OCI-LY7 (cell line): Measurements from ENCODE around the gene SND1. TPM values are rescaled to one million over a fixed set of nuclear protein-coding genes. Genes with fewer than 3 reads are reported as not detected.

Experiments used
- BruUV-seq: library from RNA; stranded (reverse); fragments of 400-500 nt; replicated peaks from 2 replicates; lab custom pipeline; 2021; lab: Mats Ljungman, UMichigan
- CTCF ChIA-PET: fragments of 300-600 bp; sonication (Branson Sonifier 250); formaldehyde crosslinking; loops from one replicate; lab custom pipeline; 2022; ENCODE audit warnings: antibody characterized with exemption; ENCODE audit not compliant: unreplicated experiment; lab: Charles Lee
- POLR2A ChIA-PET: fragments of 300-600 bp; sonication (Branson Sonifier 250); formaldehyde crosslinking; loops from one replicate; lab custom pipeline; 2022; ENCODE audit warnings: antibody characterized with exemption; lab: Charles Lee
- DNase-seq: peaks from one replicate; pipeline ENCODE4 v3.0.0-alpha.2; 2015; ENCODE audit warnings: low spot score
- H2AFZ ChIP-seq: fragments of 200-600 bp; sonication (generic), shearing (Covaris generic); 2 replicates; pipeline ENCODE4 v1.6.1; 2014; ENCODE audit warnings: mild to moderate bottlenecking, antibody characterized with exemption, low read length, moderate library complexity
- H3K27ac ChIP-seq: fragments of 200-600 bp; sonication (generic); 2 replicates; pipeline ENCODE4 v1.5.1; 2014; ENCODE audit warnings: mixed run types, low read depth, mild to moderate bottlenecking, moderate library complexity, low read length, inconsistent platforms; ENCODE audit not compliant: poor library complexity, severe bottlenecking
- H3K36me3 ChIP-seq: fragments of 200-600 bp; sonication (generic); 2 replicates; pipeline ENCODE4 v1.6.1; 2014; ENCODE audit warnings: mild to moderate bottlenecking, antibody characterized with exemption, low read length, moderate library complexity, mixed read lengths; ENCODE audit not compliant: insufficient read depth
- H3K4me1 ChIP-seq: fragments of 200-600 bp; sonication (generic); 2 replicates; pipeline ENCODE4 v1.5.1; 2014; ENCODE audit warnings: mild to moderate bottlenecking, low read length; ENCODE audit not compliant: insufficient read depth, poor library complexity, severe bottlenecking
- H3K4me2 ChIP-seq: fragments of 200-600 bp; sonication (generic); 2 replicates; pipeline ENCODE4 v1.6.1; 2014; ENCODE audit warnings: mild to moderate bottlenecking, low read length
- H3K4me3 ChIP-seq: fragments of 200-600 bp; sonication (generic); 2 replicates; pipeline ENCODE4 v1.5.1; 2014; ENCODE audit warnings: mild to moderate bottlenecking, low read depth, low read length; ENCODE audit not compliant: poor library complexity, severe bottlenecking
- H3K79me2 ChIP-seq: fragments of 200-600 bp; sonication (generic); 2 replicates; pipeline ENCODE4 v1.6.1; 2016; ENCODE audit warnings: low read depth, mild to moderate bottlenecking, low read length, moderate library complexity, mixed read lengths; ENCODE audit not compliant: insufficient read depth
- H3K9me2 ChIP-seq: fragments of 200-600 bp; sonication (generic); 2 replicates; pipeline ENCODE4 v1.6.1; 2016; ENCODE audit warnings: mild to moderate bottlenecking, low read length, mixed read lengths; ENCODE audit not compliant: insufficient read depth
- H3K9me3 ChIP-seq: fragments of 200-600 bp; sonication (generic); 2 replicates; pipeline ENCODE4 v1.6.1; 2014; ENCODE audit warnings: mild to moderate bottlenecking, mixed run types, low read length, mixed read lengths
- H4K20me1 ChIP-seq: fragments of 200-600 bp; sonication (generic); 2 replicates; pipeline ENCODE4 v1.6.1; 2014; ENCODE audit warnings: mild to moderate bottlenecking, antibody characterized with exemption, low read length, moderate library complexity, mixed read lengths; ENCODE audit not compliant: insufficient read depth
- CTCF ChIP-seq: fragments of 200-600 bp; sonication (generic); conservative IDR thresholded peaks from 2 replicates; pipeline ENCODE4 v1.5.1; 2014; ENCODE audit warnings: mild to moderate bottlenecking, antibody characterized with exemption, low read length, moderate library complexity, mixed read lengths
- EZH2phosphoT487 ChIP-seq: fragments of 200-600 bp; sonication (generic); IDR thresholded peaks from 2 replicates; pipeline ENCODE4 v1.6.1; 2018; ENCODE audit warnings: low read depth, borderline replicate concordance, mild to moderate bottlenecking, mixed run types, antibody characterized with exemption, low read length, moderate library complexity, mixed read lengths
- intact Hi-C: fragments of 100-400 bp; cut with micrococcal nuclease; formaldehyde crosslinking; loops from one replicate; pipeline ENCODE4 v1.10.0; 2022; ENCODE audit not compliant: unreplicated experiment
- total RNA-seq, 2 experiments: library from RNA; depleted of rRNA in 1 of 2; stranded (reverse); fragments of >200 nt in 1 of 2; shearing (Covaris generic) in 1 of 2; gene quantifications; 2 replicates each; pipeline ENCODE4 v1.2.3, GENCODE V29; 2014 to 2022

SND1 gene
- total RNA-seq, 2 experiments from 2014 or later: 111 to 221 TPM

DNA sequence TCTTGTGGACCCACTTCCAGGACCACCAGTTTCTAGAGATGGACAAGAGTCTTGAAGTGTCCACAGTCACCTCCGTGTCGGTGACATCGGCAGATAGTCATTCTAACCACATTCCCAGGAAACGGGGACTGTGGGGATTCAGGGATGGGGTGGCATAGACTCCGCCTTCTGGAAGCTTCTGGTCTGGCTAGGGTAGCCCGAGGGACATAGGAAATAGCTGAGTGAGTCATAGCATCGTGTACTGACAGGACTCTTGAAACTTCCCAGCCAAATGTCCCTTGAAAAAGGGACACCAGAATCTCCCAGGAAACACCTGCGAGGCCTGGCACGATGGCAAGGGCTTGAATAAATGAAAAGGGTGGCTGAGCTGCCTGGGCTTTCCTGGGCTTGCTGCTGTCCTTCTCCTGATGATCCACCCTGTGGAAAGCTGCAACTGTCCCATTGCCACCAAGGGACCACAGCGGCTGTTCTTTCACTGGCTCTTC is 463.4 kb downstream of the SND1 start:
- peaks cover 54% of the 10 kb centered on the region for H3K4me1 ChIP-seq
- no peaks in the 10 kb centered on the region for H3K9me2 ChIP-seq
- no peak for TF ChIP-seq CTCF
- no peaks in the 10 kb centered on the region for H3K9me3 ChIP-seq
- DNase-seq: no peak
- no peak overlapping the region for H3K4me2 ChIP-seq
- H3K36me3 ChIP-seq: no peaks in the 10 kb centered on the region
- POLR2A ChIA-PET: no interaction called here
- H3K79me2 ChIP-seq: no peaks in the 10 kb centered on the region
- intact Hi-C loops: no loop called here
- H2AFZ ChIP-seq: no peak overlapping the region
- CTCF ChIA-PET: no interaction called here
- no TSS peak for BruUV-seq
- H4K20me1 ChIP-seq: no peaks in the 10 kb centered on the region
- no peak overlapping the region for H3K4me3 ChIP-seq
- H3K27ac ChIP-seq: no peak overlapping the region

- H3K4me3 ChIP-seq: no peak overlapping the region
- H3K36me3 ChIP-seq: no peaks in the 10 kb centered on the region
- no peaks in the 10 kb centered on the region for H3K9me3 ChIP-seq
- H4K20me1 ChIP-seq: no peaks in the 10 kb centered on the region
- no TSS peak for BruUV-seq
- H3K27ac ChIP-seq: no peak overlapping the region
- peaks cover 47% of the 10 kb centered on the region for H3K4me1 ChIP-seq
- intact Hi-C loops: no loop called here
- H2AFZ ChIP-seq: no peak overlapping the region
- H3K9me2 ChIP-seq: no peaks in the 10 kb centered on the region
- ChIA-PET CTCF (no interaction called here), POLR2A (no interaction called here)
- H3K4me2 ChIP-seq: no peak overlapping the region
- TF ChIP-seq CTCF (no peak), EZH2phosphoT487 (no peak)
- H3K79me2 ChIP-seq: no peaks in the 10 kb centered on the region
- DNase-seq: no peak
Measured at GRCh38 chr7:128115821-128116723, 464.1 kb downstream of the SND1 start.

- no peak overlapping the region for H3K4me3 ChIP-seq
- no peak overlapping the region for H2AFZ ChIP-seq
- intact Hi-C loops: no loop called here
- BruUV-seq: no TSS peak
- no peak for TF ChIP-seq EZH2phosphoT487
- peaks cover 40% of the 10 kb centered on the region for H3K4me1 ChIP-seq
- H4K20me1 ChIP-seq: no peaks in the 10 kb centered on the region
- no peaks in the 10 kb centered on the region for H3K36me3 ChIP-seq
- no peak overlapping the region for H3K27ac ChIP-seq
- no peaks in the 10 kb centered on the region for H3K79me2 ChIP-seq
- POLR2A ChIA-PET: interaction anchor here (1.6 kb wide), 1 partner anchor 13 kb away, joined by 3 read pairs; no protein-coding TSS in a partner anchor
- CTCF ChIA-PET: no interaction called here
- DNase-seq: no peak
- H3K4me2 ChIP-seq: no peak overlapping the region
- H3K9me2 ChIP-seq: no peaks in the 10 kb centered on the region
- no peaks in the 10 kb centered on the region for H3K9me3 ChIP-seq
Measured at GRCh38 chr7:128116740-128117139, 464.7 kb downstream of the SND1 start.
